K562 (cell line): Measurements from ENCODE around the gene PDLIM7. TPM values are rescaled to one million over a fixed set of nuclear protein-coding genes. Genes with fewer than 3 reads are reported as not detected.

Experiments
- CAMTA2 ChIP-seq: fragments of 250-450 bp; sonication (Bioruptor Pico); conservative IDR thresholded peaks from 2 replicates; pipeline ENCODE4 v1.5.1; 2022
- HMG20A ChIP-seq: fragments of 450-650 bp; formaldehyde crosslinking; conservative IDR thresholded peaks from 2 replicates; pipeline ENCODE4 v1.4.0; 2020; ENCODE audit warnings: mild to moderate bottlenecking, mixed read lengths
- ILF3 ChIP-seq: fragments of 450-650 bp; IDR thresholded peaks from 2 replicates; pipeline ENCODE4 v1.6.1; 2018; ENCODE audit warnings: antibody characterized with exemption, mild to moderate bottlenecking, moderate library complexity, borderline replicate concordance
- JUN ChIP-seq, 2 experiments: sonication (generic) in 1 of 2; formaldehyde crosslinking in 1 of 2; IDR thresholded peaks; 2 replicates each; pipeline versions ENCODE4 v1.6.1 to v1.8.0; 2012 to 2022; ENCODE audit warnings: borderline replicate concordance in 2 of 2, mild to moderate bottlenecking in 2 of 2, improper control_type of control experiment in 1 of 2, low read depth in 1 of 2, low read length in 1 of 2, missing genetic modification reagents in 1 of 2
- NCOA6 ChIP-seq: fragments of 450-650 bp; IDR thresholded peaks from 2 replicates; pipeline ENCODE4 v1.6.1; 2017; ENCODE audit warnings: mild to moderate bottlenecking
- SMARCB1 ChIP-seq: IDR thresholded peaks from 2 replicates; pipeline ENCODE4 v1.6.1; 2011; ENCODE audit warnings: improper control_type of control experiment, low read depth; ENCODE audit not compliant: insufficient read length
- TBL1XR1 ChIP-seq, 2 experiments: IDR thresholded peaks; 2 replicates each; pipeline ENCODE4 v1.6.1; 2012; ENCODE audit warnings: improper control_type of control experiment in 2 of 2, low read length in 2 of 2, mild to moderate bottlenecking in 1 of 2
- TEAD2 ChIP-seq: fragments of 450-650 bp; IDR thresholded peaks from 2 replicates; pipeline ENCODE4 v1.6.1; 2016; ENCODE audit warnings: missing genetic modification characterization, control low read depth, missing compliant biosample characterization
- TRIM24 ChIP-seq, 2 experiments: fragments of 450-650 bp; IDR thresholded peaks; 2 replicates each; pipeline ENCODE4 v1.6.1; 2016
- ZNF143 ChIP-seq: sonication (generic); formaldehyde crosslinking; IDR thresholded peaks from 2 replicates; pipeline ENCODE4 v1.9.0; 2022; ENCODE audit warnings: mild to moderate bottlenecking, missing genetic modification reagents
- ZNF57 ChIP-seq: fragments of 450-650 bp; formaldehyde crosslinking; IDR thresholded peaks from 2 replicates; pipeline ENCODE4 v1.4.0; 2020; ENCODE audit warnings: mild to moderate bottlenecking, moderate library complexity
- ZZZ3 ChIP-seq: fragments of 450-650 bp; IDR thresholded peaks from 2 replicates; pipeline ENCODE4 v1.6.1; 2016; ENCODE audit warnings: antibody characterized with exemption, mild to moderate bottlenecking, moderate library complexity
- polyA plus RNA-seq, 8 experiments: library from polyadenylated mRNA; depleted of rRNA in 4 of 8; stranded (reverse) in 5 of 8; unstranded in 3 of 8; fragments of >200 nt; fragmentation: Nextera tagmentation in 2 of 8; fragmentation: Illumina TruSeq in 1 of 8; extraction: Ambion mirVana in 2 of 8; extraction: Trizol in 1 of 8; gene quantifications; 2 replicates each; pipeline versions ENCODE4 v1.2.1 to v1.2.3, GENCODE V29; 2011 to 2014; ENCODE audit warnings: inconsistent platforms in 1 of 8, missing spikeins in 1 of 8
- total RNA-seq, 7 experiments: library from RNA; depleted of rRNA in 6 of 7; stranded (reverse); fragments of >200 nt in 6 of 7; fragmentation: Illumina TruSeq in 2 of 7; extraction: Trizol in 2 of 7; gene quantifications; 2 replicates each; pipeline versions ENCODE4 v1.2.1 to v1.2.3, GENCODE V29; 2011 to 2021; ENCODE audit warnings: low replicate concordance in 1 of 7
- TF ChIP-seq, protein P1 (sequence below): IDR thresholded peaks from 2 replicates; pipeline ENCODE4 v1.6.1; 2012; ENCODE audit warnings: low read depth, low read length, improper control_type of control experiment, borderline replicate concordance
- TF ChIP-seq, protein P2 (sequence below): fragments of 450-650 bp; formaldehyde crosslinking; conservative IDR thresholded peaks from 2 replicates; pipeline ENCODE4 v1.4.0; 2022; ENCODE audit warnings: mild to moderate bottlenecking, missing genetic modification characterization
- TF ChIP-seq, protein P3 (sequence below), 2 experiments: IDR thresholded peaks in 1 of 2; conservative IDR thresholded peaks in 1 of 2; 2 replicates each; pipeline ENCODE4 v1.6.1; 2016; ENCODE audit warnings: low read depth in 2 of 2, mild to moderate bottlenecking in 1 of 2, missing compliant biosample characterization in 1 of 2, missing genetic modification characterization in 1 of 2, moderate library complexity in 1 of 2
- TF ChIP-seq, protein P4 (sequence below): fragments of 250-450 bp; sonication (Bioruptor Pico); IDR thresholded peaks from 2 replicates; pipeline ENCODE4 v1.4.0; 2020; ENCODE audit warnings: mild to moderate bottlenecking, moderate library complexity, borderline replicate concordance

PDLIM7 gene
- total and polyA plus RNA-seq, 9 of the 15 experiments (the other 6 are each of a cell fraction or from before 2014, with no cell fraction given), result 2.1 to 124 (median 32.6) TPM

- TF ChIP-seq, protein P1, sequence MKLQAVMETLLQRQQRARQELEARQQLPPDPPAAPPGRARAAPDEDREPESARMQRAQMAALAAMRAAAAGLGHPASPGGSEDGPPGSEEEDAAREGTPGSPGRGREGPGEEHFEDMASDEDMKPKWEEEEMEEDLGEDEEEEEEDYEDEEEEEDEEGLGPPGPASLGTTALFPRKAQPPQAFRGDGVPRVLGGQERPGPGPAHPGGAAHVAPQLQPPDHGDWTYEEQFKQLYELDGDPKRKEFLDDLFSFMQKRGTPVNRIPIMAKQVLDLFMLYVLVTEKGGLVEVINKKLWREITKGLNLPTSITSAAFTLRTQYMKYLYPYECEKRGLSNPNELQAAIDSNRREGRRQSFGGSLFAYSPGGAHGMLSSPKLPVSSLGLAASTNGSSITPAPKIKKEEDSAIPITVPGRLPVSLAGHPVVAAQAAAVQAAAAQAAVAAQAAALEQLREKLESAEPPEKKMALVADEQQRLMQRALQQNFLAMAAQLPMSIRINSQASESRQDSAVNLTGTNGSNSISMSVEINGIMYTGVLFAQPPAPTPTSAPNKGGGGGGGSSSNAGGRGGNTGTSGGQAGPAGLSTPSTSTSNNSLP, result no peak
- TF ChIP-seq, protein P2, sequence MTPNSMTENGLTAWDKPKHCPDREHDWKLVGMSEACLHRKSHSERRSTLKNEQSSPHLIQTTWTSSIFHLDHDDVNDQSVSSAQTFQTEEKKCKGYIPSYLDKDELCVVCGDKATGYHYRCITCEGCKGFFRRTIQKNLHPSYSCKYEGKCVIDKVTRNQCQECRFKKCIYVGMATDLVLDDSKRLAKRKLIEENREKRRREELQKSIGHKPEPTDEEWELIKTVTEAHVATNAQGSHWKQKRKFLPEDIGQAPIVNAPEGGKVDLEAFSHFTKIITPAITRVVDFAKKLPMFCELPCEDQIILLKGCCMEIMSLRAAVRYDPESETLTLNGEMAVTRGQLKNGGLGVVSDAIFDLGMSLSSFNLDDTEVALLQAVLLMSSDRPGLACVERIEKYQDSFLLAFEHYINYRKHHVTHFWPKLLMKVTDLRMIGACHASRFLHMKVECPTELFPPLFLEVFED (CRISPR knock-in tag), result no peak
- TF ChIP-seq TRIM24 (IDR thresholded peaks at IDR 0.05) (peak; percentile 47 to 51; a peak in 2 of 4 replicates), ZNF57 (CRISPR knock-in tag) (no peak), ZZZ3 (no peak), SMARCB1 (no peak), HMG20A (CRISPR knock-in tag) (no peak), TEAD2 (tag) (no peak), JUN (IDR thresholded peaks at IDR 0.05; ENCODE audit: borderline replicate concordance, low read depth, low read length) (no peak), JUN (CRISPR knock-in tag; IDR thresholded peaks at IDR 0.05; ENCODE audit: borderline replicate concordance) (no peak), TBL1XR1 (IDR thresholded peaks at IDR 0.05; ENCODE audit: low read length in 2 of 2) (no peak), NCOA6 (no peak), ZNF143 (CRISPR knock-in tag) (no peak), ILF3 (no peak), CAMTA2 (CRISPR knock-in tag) (no peak)
- TF ChIP-seq, protein P3, sequence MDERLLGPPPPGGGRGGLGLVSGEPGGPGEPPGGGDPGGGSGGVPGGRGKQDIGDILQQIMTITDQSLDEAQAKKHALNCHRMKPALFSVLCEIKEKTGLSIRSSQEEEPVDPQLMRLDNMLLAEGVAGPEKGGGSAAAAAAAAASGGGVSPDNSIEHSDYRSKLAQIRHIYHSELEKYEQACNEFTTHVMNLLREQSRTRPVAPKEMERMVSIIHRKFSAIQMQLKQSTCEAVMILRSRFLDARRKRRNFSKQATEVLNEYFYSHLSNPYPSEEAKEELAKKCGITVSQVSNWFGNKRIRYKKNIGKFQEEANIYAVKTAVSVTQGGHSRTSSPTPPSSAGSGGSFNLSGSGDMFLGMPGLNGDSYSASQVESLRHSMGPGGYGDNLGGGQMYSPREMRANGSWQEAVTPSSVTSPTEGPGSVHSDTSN (CRISPR knock-in tag; IDR thresholded peaks at IDR 0.05; ENCODE audit: low read depth), result no peak
- TF ChIP-seq, protein P3 (tag; conservative IDR thresholded peaks at IDR 0.05; ENCODE audit: low read depth), result no peak
- TF ChIP-seq, protein P4, sequence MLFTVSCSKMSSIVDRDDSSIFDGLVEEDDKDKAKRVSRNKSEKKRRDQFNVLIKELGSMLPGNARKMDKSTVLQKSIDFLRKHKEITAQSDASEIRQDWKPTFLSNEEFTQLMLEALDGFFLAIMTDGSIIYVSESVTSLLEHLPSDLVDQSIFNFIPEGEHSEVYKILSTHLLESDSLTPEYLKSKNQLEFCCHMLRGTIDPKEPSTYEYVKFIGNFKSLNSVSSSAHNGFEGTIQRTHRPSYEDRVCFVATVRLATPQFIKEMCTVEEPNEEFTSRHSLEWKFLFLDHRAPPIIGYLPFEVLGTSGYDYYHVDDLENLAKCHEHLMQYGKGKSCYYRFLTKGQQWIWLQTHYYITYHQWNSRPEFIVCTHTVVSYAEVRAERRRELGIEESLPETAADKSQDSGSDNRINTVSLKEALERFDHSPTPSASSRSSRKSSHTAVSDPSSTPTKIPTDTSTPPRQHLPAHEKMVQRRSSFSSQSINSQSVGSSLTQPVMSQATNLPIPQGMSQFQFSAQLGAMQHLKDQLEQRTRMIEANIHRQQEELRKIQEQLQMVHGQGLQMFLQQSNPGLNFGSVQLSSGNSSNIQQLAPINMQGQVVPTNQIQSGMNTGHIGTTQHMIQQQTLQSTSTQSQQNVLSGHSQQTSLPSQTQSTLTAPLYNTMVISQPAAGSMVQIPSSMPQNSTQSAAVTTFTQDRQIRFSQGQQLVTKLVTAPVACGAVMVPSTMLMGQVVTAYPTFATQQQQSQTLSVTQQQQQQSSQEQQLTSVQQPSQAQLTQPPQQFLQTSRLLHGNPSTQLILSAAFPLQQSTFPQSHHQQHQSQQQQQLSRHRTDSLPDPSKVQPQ (CRISPR knock-in tag), result no peak
Measured at GRCh38 chr5:177508837-177509236, 11.4 kb upstream of the PDLIM7 start (continued).
